Neural progenitor cell (in vitro differentiated cells): ENCODE measurements around the gene COL4A4. TPM values are rescaled to one million over a fixed set of nuclear protein-coding genes. Genes with fewer than 3 reads are reported as not detected.

Source experiments
- DNase-seq: peaks from one replicate; pipeline ENCODE4 v3.0.0-alpha.2; 2016; ENCODE audit warnings: low spot score
- H2AFZ ChIP-seq: fragments of 200-600 bp; sonication (generic); replicated peaks from 2 replicates; pipeline ENCODE4 v1.6.1; 2016; ENCODE audit warnings: antibody characterized with exemption
- H3F3A ChIP-seq: fragments of 200-600 bp; sonication (generic); 2 replicates; pipeline ENCODE4 v1.6.1; 2016; ENCODE audit warnings: antibody characterized with exemption, low read depth
- H3K27ac ChIP-seq: fragments of 200-600 bp; sonication (generic); 2 replicates; pipeline ENCODE4 v1.5.1; 2016; ENCODE audit warnings: mild to moderate bottlenecking
- H3K27me3 ChIP-seq: fragments of 200-600 bp; sonication (generic); 2 replicates; pipeline ENCODE4 v1.6.1; 2016; ENCODE audit warnings: mild to moderate bottlenecking, moderate library complexity
- H3K36me3 ChIP-seq: fragments of 200-600 bp; sonication (generic); 2 replicates; pipeline ENCODE4 v1.5.1; 2016
- H3K4me1 ChIP-seq: fragments of 200-600 bp; sonication (generic); 2 replicates; pipeline ENCODE4 v1.6.1; 2016; ENCODE audit warnings: mixed run types
- H3K4me2 ChIP-seq: fragments of 200-600 bp; sonication (generic); 2 replicates; pipeline ENCODE4 v1.6.1; 2016
- H3K4me3 ChIP-seq: fragments of 200-600 bp; sonication (generic); 2 replicates; pipeline ENCODE4 v1.5.1; 2016
- H3K79me2 ChIP-seq: fragments of 200-600 bp; sonication (generic); 2 replicates; pipeline ENCODE4 v1.6.1; 2016; ENCODE audit warnings: low read depth
- H3K9ac ChIP-seq: fragments of 200-600 bp; sonication (generic); 2 replicates; pipeline ENCODE4 v1.6.1; 2016
- H3K9me3 ChIP-seq: fragments of 200-600 bp; sonication (generic); 2 replicates; pipeline ENCODE4 v1.5.1; 2016; ENCODE audit warnings: low read depth
- H4K20me1 ChIP-seq: fragments of 200-600 bp; sonication (generic); 2 replicates; pipeline ENCODE4 v1.6.1; 2016; ENCODE audit warnings: low read depth
- H3K27ac Mint-ChIP-seq: 3 replicates; pipeline ENCODE4 v1.8.0; 2021; ENCODE audit warnings: mixed read lengths
- H3K27me3 Mint-ChIP-seq: 2 replicates; pipeline ENCODE4 v1.8.0; 2022; ENCODE audit warnings: low read depth, mild to moderate bottlenecking, inconsistent platforms, moderate library complexity, mixed read lengths; ENCODE audit not compliant: insufficient read depth
- H3K36me3 Mint-ChIP-seq: 3 replicates; pipeline ENCODE4 v1.8.0; 2021; ENCODE audit warnings: mixed read lengths
- H3K4me1 Mint-ChIP-seq: 3 replicates; pipeline ENCODE4 v1.8.0; 2021; ENCODE audit warnings: mixed read lengths
- H3K4me3 Mint-ChIP-seq: 3 replicates; pipeline ENCODE4 v1.8.0; 2021; ENCODE audit warnings: mild to moderate bottlenecking, moderate library complexity, mixed read lengths
- H3K9me3 Mint-ChIP-seq: 3 replicates; pipeline ENCODE4 v1.8.0; 2020; ENCODE audit warnings: mixed read lengths
- CTCF ChIP-seq: fragments of 200-600 bp; sonication (generic); IDR thresholded peaks from 2 replicates; pipeline ENCODE4 v1.5.1; 2017; ENCODE audit warnings: antibody characterized with exemption, mild to moderate bottlenecking
- EZH2 ChIP-seq: fragments of 200-600 bp; sonication (generic); IDR thresholded peaks from 2 replicates; pipeline ENCODE4 v1.6.1; 2017; ENCODE audit warnings: antibody characterized with exemption, mild to moderate bottlenecking, moderate library complexity
- EZH2phosphoT487 ChIP-seq: fragments of 200-600 bp; sonication (generic); IDR thresholded peaks from 2 replicates; pipeline ENCODE4 v1.6.1; 2017; ENCODE audit warnings: antibody characterized with exemption
- total RNA-seq: library from RNA; depleted of rRNA; stranded (reverse); fragments of >200 nt; gene quantifications from 2 replicates; pipeline ENCODE4 v1.2.3, GENCODE V29; 2015; ENCODE audit warnings: low replicate concordance

COL4A4 gene
- total RNA-seq, 1 donor from 2014 or later, result 0.60 TPM

DNA sequence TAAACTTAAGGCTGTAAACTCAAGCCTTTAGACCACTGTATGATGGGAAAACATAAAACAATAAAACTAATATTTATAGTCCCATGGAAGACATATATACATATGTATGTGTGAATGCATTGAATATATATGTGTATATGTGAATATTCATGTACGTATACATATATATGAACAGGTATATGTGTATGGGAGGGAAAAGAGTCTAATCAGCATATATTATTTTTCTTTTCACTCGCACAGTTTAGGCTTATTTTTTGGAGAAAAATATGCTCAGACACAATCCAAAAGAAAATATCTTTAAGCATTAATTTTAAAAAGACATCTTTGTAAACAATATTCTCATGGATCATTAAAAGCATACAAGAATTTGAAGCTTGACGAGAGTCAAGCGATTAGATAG, 22.7 kb downstream of the COL4A4 start:
- H3K4me1 Mint-ChIP-seq, result peaks cover 5% of the 10 kb centered on the region
- no peak overlapping the region for H3K27ac Mint-ChIP-seq

DNA sequence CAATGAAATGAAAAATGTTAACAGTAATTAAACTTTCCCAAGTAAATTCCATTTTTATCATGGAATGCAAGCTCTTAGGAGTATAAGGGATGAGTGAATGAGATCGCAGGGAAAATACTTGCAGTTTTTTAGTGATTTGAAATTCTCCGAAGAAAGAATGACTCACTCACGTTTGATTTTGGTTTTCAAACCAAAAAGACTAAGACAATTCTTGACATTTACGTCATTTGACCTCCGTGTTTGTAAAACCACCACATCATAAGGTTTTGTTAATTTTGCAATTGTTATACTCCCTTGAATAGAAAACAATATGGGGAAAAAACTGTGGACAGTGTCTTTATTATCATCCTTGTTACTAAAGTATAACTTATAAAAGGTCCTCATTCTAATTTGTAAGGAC, 29.4 kb downstream of the COL4A4 start:
- Histone ChIP-seq H3K4me1 (no peaks in the 10 kb centered on the region), H3K79me2 (no peaks in the 10 kb centered on the region), H4K20me1 (no peaks in the 10 kb centered on the region), H3K36me3 (no peaks in the 10 kb centered on the region), H3K4me2 (no peak overlapping the region), H3K27me3 (no peaks in the 10 kb centered on the region), H3K9ac (no peak overlapping the region), H3K9me3 (no peaks in the 10 kb centered on the region), H3K4me3 (no peak overlapping the region), H2AFZ (no peak overlapping the region), H3F3A (no peaks in the 10 kb centered on the region), H3K27ac (no peak overlapping the region)
- H3K4me1 Mint-ChIP-seq, result peaks cover 14% of the 10 kb centered on the region
- peaks cover 3% of the 10 kb centered on the region for H3K27me3 Mint-ChIP-seq
- no peak for DNase-seq
- H3K4me3 Mint-ChIP-seq, result no peak overlapping the region
- H3K27ac Mint-ChIP-seq, result no peak overlapping the region
- no peaks in the 10 kb centered on the region for H3K36me3 Mint-ChIP-seq
- H3K9me3 Mint-ChIP-seq, result no peaks in the 10 kb centered on the region
- TF ChIP-seq EZH2 (no peak), EZH2phosphoT487 (no peak), CTCF (no peak)

More for the DNA sequence above, 22.7 kb downstream of the COL4A4 start:
- no peak overlapping the region for H3K4me2 ChIP-seq
- H3F3A ChIP-seq, result no peaks in the 10 kb centered on the region
- DNase-seq, result no peak
- H3K27me3 Mint-ChIP-seq, result no peaks in the 10 kb centered on the region
- no peaks in the 10 kb centered on the region for H3K36me3 ChIP-seq
- H4K20me1 ChIP-seq, result no peaks in the 10 kb centered on the region
- no peaks in the 10 kb centered on the region for H3K9me3 Mint-ChIP-seq
- no peak overlapping the region for H3K9ac ChIP-seq
- H3K36me3 Mint-ChIP-seq, result no peaks in the 10 kb centered on the region
- no peak overlapping the region for H3K27ac ChIP-seq
- TF ChIP-seq CTCF (no peak), EZH2phosphoT487 (no peak), EZH2 (no peak)
- H3K4me1 ChIP-seq, result no peaks in the 10 kb centered on the region
- H3K4me3 ChIP-seq, result no peak overlapping the region
- no peaks in the 10 kb centered on the region for H3K79me2 ChIP-seq
- H3K27me3 ChIP-seq, result no peaks in the 10 kb centered on the region
- H3K4me3 Mint-ChIP-seq, result no peak overlapping the region
- H2AFZ ChIP-seq, result no peak overlapping the region
- no peaks in the 10 kb centered on the region for H3K9me3 ChIP-seq

GRCh38 chr2:227132986-227133385, 31.0 kb downstream of the COL4A4 start:
- H3K79me2 ChIP-seq, result no peaks in the 10 kb centered on the region
- Mint-ChIP-seq H3K4me1 (peaks cover 14% of the 10 kb centered on the region), H3K27me3 (peaks cover 3% of the 10 kb centered on the region), H3K4me3 (no peak overlapping the region), H3K9me3 (no peaks in the 10 kb centered on the region), H3K27ac (no peak overlapping the region), H3K36me3 (no peaks in the 10 kb centered on the region)
- no peaks in the 10 kb centered on the region for H3K36me3 ChIP-seq
- no peak overlapping the region for H2AFZ ChIP-seq
- H3K9ac ChIP-seq, result no peak overlapping the region
- no peaks in the 10 kb centered on the region for H3K4me1 ChIP-seq
- no peak overlapping the region for H3K27ac ChIP-seq
- H3K27me3 ChIP-seq, result no peaks in the 10 kb centered on the region
- TF ChIP-seq EZH2, result no peak
- TF ChIP-seq CTCF, result no peak
- no peak for TF ChIP-seq EZH2phosphoT487
- DNase-seq, result no peak
- H4K20me1 ChIP-seq, result no peaks in the 10 kb centered on the region
- no peaks in the 10 kb centered on the region for H3K9me3 ChIP-seq
- no peak overlapping the region for H3K4me3 ChIP-seq
- H3K4me2 ChIP-seq, result no peak overlapping the region
- H3F3A ChIP-seq, result no peaks in the 10 kb centered on the region

DNA sequence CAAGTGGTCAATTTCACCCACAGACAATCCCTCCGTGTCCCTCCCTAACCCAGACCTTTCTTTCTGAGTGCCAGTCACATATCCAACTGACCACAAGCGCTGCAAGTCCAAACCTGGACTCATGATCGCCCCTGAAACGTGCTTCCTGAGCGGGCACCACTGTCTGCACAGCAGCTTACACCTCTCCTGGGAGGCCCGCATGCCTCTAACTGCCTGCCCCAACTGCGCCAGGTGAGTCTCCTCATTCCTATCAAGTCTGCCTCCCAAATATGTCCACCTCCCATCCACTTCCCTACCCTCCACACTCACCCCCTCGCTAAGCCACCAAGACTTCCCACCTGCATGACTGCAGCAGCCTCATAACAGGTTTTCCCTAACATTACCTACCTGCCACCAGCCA, 33.4 kb downstream of the COL4A4 start:
- Mint-ChIP-seq H3K4me1 (peaks cover 7% of the 10 kb centered on the region), H3K27ac (peak overlapping the region; percentile 0), H3K36me3 (no peaks in the 10 kb centered on the region), H3K27me3 (peaks cover 4% of the 10 kb centered on the region), H3K4me3 (no peak overlapping the region), H3K9me3 (no peaks in the 10 kb centered on the region)
- Histone ChIP-seq H3K4me3 (no peak overlapping the region), H3K9me3 (no peaks in the 10 kb centered on the region), H3K27me3 (no peaks in the 10 kb centered on the region), H3K36me3 (no peaks in the 10 kb centered on the region), H3F3A (no peaks in the 10 kb centered on the region), H3K4me1 (no peaks in the 10 kb centered on the region), H3K27ac (no peak overlapping the region), H3K79me2 (no peaks in the 10 kb centered on the region), H2AFZ (no peak overlapping the region), H3K9ac (no peak overlapping the region), H4K20me1 (no peaks in the 10 kb centered on the region), H3K4me2 (no peak overlapping the region)
- no peak for DNase-seq
- TF ChIP-seq EZH2, result no peak
- TF ChIP-seq CTCF, result no peak
- no peak for TF ChIP-seq EZH2phosphoT487
